HG03135 (cell line): Measurements from ENCODE around the gene COL5A2.

Experiments used
- ATAC-seq: cut with Tn5 transposase; IDR thresholded peaks from one replicate; pipeline ENCODE4 v1.9.1; 2021; ENCODE audit warnings: mild to moderate bottlenecking, moderate library complexity; ENCODE audit not compliant: unreplicated experiment

The COL5A2 gene

DNA sequence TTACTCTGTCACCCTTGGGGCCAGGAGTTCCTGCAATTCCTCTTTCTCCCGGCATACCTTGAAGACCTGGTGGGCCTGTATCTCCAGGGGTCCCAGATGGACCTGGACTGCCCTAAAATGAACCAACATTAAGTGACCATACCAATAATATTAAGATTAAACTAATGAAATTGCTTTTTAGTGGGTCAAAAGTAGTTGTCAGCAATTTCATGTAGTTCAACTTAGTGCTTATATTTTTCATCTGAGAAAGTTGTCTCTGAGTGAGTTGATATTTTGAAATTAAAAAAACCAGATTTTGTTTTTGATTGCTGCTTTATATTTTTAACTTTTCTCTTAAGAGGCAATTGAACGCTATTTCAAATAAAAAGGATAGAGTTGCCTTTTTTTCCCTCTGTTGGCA lies 122.2 kb downstream of the COL5A2 start:
- no peak for ATAC-seq

DNA sequence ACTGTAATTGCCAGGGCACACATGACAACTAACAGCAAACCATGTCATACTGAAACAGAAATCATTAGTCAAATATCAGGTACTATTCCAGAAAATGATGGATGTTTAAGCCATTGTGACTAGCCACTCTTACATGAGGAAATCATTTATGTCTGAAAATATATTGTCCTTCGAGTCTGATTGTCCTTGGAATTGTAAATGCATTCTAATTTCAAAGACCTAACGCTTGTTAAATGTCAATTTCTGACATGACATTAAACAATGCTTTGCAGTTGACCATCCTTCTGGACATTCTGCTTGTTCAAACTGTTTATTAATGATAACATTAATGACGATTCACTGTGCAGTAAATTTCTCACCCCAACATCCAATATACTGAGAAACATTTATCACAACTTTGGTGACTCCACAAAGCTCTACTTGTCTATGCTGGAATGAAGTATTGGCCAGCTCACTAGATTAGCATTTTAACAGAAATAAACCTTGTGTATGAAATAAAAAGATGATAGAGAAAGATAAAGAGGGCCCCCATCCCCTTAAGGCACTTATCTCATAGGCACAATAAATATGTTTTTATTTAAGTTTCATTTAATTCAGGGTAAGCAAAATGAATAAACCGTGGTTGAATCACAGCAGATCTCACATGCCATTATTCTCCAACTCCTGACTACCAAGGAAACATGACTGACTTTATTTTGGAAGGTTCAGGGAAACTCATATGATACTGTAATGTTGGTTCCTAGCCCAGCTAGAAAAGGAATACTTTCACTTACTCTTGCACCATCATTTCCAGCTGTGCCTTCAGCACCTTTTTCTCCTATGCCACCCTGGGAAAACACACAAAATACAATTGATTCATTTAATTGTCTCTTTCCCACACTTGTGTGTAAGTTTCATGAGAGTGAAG lies 123.1 kb downstream of the COL5A2 start:
- ATAC-seq: no peak

DNA sequence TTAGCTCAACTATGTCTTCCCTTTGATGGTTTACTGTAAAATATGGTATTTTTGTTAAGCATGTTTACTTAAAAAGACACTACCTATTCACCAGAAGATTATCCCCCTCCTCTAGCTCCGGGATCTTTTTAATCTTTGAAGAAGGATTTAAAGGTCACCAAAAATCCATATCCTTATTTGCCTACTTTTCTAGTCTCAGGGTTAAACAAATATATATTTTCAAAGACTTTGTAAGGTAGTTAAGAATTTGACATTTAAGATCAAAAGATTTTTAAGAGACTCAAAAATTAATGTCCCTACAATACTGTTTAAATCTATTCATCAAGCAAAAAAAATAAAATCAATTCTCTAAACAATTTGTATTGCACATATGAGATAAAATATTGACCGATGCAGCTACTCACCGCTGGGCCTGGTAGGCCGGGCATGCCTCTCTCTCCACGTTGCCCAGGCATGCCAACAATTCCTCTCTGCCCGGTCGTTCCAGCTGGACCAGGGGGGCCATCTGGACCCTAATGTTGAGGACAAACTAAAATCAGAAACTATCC lies 129.3 kb downstream of the COL5A2 start:
- ATAC-seq: no peak

DNA sequence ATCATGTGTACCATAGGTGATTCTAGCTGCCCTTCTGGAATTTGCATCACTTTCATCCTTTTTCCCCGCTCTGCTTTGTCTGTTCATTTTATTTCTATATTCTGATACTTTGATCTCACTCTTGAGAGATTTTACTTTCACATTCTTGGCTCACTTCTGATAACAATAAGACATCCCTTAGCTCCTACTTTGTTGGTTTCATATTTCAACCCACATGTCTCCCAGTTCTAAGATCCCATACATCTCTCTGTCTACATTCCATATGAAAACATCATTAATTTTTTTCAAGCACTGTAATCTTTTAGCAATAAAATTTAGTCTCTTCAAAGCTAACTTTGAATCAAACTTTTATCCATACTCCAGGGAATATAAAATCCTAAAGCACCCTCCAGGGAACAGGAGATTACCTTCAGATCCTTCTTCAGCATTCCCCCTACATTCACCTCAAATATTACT lies 129.8 kb downstream of the COL5A2 start:
- ATAC-seq: no peak

DNA sequence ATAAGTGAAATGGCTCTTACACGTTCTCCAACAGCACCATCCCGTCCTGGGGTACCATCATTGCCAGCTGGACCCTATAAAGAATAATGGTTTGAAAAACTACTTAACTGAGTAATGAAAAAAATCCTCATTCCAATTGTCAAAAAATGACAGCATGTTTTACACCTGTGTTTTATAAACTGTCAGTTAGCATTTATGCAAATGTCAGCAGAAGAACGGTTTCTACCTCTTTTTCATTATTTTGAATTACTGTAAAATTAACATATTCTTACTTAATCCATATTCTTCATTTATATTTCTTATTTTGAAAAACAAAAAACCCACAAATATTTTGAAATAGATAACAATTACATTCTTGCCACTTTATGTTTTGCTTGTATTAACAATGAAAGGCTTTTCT lies 131.4 kb downstream of the COL5A2 start:
- ATAC-seq: no peak

DNA sequence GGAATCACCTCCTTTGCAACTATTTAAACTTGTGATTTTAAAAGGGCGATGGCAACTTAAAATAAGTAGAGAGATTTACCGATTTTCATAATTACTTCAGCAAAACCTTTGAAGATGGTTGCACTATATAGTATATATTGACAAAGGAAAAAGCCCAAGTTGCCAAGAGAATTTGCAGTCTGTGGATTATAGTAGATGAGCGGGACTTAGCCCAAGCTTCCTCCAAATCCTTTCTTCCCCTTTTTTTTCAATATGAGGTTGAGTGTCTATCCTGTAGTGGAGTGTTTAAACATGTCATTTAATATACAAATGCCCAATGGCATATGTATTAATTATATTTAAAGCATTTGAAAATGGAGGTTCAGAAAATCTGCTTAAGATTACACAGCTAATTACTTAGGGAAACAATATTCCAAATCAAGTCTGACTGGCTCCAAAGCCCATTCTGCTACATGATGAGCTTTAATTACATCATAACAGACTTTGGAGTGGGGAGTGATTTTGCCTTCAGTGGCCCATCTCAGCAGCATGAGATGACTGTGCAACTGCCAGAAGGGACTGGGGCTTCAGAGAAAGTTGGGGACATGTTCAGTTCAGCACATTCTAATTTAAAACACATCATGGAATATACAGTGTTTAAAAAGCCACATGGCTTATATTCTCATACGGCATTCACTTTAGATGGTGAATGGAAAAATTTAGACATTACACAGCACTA lies 132.2 kb downstream of the COL5A2 start:
- no peak for ATAC-seq

DNA sequence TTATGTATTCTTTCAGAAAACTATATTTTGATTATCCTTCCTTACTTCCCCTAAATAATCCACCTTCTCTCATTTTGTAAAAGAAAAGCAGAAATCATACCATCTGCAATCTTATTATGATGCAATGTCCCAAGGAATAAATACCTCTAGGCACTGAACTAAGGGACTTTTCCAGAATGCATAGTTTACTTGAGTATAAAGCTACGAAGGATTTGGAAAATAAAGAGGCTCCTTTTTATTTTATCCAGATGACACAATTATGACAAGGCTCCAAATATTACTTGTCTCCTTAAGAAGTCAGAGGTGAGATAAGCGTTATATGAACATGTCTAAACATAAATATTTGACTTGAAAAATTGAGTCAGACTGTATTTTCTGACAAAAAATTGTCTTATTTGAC lies 133.2 kb downstream of the COL5A2 start:
- no peak for ATAC-seq

DNA sequence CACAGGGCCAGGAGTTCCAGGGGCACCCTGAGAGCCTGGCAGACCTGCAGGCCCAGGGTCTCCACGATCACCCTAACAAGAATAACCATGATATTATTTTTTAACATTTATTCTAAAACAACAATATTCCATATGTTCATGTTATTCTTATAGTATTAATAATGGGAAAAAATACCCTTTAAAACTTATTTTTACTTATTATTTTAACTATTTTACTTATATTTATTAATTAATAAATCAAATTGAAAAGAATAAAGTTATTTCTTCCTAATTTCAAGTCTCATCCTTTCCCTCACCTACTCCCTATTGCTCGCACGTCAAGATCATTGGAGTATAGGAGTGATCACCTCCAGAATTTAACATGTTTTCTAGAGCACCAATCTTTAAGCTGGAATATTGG lies 133.7 kb downstream of the COL5A2 start:
- ATAC-seq: no peak

DNA sequence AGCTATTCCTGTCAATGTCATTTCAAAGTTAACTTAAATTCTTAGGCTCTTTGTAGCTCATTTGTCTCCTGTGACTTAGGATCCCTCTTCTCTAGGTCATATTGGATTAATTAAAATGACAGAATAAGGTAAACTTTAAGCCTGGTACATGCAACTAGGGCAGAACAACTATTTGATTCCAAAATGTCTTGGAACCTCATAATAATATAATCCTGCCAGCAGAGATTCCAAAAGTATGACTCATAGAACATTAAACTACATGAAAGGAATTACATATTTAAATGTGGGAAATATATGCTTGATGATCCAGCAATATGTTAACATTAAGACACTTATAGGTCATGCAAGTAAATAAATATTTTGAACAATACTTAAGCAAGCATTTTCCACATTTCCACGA lies 142.0 kb downstream of the COL5A2 start:
- ATAC-seq: no peak

DNA sequence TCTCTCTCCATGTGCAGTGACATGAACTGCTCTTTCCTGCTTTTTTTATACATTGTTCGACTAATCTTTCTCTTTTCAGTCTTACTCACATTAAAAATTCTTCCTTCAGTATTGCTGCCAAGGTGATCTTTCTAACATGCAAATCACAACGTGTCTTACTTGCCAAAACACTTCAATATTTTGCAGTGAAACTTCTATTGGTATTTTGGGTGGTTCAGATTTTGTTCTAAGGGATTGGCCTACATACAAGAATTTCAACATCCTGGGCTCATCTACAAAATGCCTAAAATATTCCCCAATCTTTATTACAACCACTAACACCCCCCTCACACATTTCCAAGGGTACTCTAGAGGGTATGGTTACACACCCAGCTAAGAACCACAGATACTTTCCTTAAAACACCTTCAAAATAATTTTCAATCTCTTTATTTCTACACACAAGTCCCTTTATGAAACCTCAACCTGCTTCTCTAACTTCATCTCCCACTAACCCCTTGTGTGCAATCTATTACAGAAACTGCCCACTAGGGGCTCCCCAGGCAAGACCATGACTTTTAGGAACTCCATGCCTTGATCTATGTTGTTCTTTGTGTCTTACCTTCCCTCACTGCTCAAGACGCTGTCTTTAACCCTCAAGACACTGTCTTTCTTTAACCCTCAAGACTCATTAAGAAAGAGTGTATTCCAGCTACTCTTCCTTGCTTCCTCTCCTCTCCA lies 154.5 kb downstream of the COL5A2 start:
- peak; percentile 80 for ATAC-seq

DNA sequence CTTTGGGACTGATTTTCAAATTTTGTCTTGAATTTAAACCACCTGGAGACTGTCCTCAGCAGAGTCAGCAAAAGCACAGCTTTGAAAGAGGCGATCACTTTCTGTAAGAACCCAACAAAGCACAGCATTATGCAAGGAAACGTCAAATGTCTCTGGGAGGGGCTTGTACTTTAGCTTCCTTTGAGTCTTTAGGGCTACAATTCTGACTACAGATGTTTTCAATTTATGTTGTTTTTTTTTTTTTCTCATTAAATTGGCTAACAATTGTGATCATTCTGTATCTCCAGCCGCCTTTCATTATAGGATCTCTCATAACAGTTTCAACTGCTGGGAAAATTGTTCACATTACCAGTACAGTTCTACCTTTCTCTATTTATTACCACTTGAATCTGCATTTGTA lies 157.1 kb downstream of the COL5A2 start:
- ATAC-seq: no peak

DNA sequence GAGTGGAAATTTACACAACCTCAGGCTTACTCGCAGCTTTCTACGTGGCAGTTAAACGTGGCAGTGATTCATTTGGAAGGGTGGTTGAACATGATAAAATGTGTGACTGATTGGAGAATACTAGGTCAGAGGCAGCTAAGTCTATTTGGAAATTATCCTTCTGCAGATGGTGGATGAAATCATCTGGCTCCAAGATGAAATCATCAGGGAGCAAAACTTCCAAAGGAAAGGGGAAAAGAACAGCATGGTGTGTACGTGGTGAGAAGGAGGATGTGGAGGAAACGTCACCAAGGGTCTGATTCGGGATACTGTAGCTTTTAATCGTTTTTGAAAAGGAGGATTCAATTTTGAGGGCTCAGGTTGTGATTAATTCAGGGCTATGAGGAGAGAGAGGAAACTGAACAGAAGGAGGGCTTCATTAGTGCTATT lies 157.5 kb downstream of the COL5A2 start:
- ATAC-seq: no peak

DNA sequence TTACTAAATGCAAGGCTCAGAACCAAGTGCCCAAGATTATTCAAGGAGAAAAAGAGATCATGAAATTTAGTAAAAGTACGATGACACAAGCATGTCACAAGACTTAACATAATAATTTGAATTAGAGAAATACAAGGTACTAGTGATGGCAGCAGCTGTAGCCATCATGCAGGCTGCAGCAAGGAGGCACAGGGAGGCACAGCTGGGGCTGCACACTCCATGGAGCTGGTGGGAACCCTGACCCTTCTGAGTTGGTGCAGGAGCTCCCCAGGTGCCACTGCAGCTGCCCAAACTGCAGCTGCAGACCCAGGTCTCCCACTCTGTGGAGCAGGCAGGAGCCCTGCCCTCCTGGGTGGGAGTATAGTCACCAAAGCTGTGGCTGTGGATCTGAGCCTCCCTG lies 159.4 kb downstream of the COL5A2 start:
- ATAC-seq: no peak

DNA sequence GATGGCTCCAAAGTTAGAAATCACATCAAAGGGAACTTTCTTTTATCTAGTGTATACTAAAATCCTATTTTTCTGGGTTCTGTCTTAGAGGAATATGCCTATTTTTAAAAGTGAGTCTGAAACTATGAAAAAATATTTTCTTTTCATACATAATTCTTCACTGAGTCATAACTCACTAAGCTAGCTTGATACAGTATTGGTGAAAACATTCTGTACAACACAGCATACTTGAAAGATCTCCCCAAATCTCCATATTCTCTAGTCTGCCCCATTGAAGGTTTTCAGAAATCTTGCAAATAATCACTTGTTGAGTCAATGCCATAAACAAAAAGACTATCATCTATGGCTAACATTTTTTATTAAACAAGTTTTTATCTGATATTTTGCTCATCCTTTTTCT lies 160.9 kb downstream of the COL5A2 start:
- ATAC-seq: no peak

DNA sequence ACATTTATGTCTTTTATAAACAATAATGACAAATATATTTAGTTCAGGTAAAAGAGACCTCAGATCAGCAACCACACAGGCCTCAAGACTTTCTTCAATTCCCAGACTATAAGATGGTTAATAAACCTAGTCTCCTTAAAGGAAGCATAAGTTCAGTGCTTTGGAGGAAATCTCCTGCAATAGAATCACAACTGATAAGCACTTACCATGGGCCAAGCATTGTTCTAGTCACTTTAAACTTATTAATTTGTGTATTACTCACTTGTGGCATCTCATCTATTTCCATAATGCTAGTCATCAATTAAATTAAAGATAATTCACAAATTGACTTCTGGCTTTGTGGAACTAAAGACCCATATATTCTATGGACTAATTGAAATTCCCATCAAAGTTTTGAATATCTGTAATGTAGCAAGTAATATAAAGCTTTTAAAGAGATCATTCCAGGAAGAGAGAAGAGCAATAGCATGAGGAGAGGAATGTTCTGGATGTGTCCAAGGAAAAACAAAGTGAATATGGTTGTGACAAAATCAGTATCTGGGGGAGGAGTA lies 163.2 kb downstream of the COL5A2 start:
- no peak for ATAC-seq

DNA sequence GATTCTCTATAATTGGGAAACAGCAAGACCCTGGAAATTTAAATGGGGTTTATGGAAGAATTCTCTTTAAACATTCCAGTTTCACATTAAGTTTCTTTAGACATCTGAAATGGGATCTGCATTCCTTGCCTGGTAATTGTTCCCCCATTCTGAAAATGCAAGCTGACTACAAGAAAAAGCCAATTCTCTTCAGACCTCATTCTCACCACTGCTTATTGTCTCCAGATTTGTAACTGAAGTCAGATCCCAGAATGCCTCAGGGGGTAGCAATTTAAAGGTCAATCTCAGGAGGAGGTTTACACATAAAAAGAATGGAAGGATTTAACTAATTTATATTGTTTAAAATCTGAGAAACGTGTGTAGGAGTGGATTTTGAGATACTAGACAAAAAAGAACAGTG lies 164.2 kb downstream of the COL5A2 start:
- no peak for ATAC-seq

DNA sequence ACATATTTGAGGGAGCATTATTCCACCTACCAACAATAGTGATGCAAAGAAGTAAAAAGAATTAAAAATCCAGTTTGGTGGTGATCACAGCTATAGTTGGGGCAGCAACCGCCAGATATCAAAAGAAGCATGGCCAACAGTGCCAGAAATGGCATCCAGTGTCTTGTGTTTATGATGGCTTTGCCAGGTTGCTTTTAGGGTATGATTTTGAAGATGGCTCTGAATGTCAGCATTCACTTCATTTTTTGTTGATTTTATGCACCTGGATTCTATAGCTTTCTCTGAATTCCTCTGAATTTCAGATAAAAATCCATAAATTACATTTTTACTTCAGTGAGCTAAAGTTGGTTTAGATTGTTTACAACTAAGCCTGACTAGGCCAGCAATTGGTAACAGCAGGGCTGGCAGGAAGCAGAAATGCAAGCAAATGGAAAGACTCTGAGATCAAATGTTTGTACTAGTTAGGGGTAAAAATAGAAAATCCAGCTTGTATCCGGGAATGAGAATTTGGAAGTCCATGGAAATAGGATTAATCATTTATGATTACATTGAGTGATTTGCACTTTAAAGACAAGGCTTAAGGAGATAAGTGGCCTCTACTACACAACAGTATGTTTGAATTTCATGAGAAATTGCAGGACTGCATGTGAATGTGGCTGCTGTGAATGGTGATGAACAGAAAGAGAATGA lies 165.0 kb downstream of the COL5A2 start:
- no peak for ATAC-seq

DNA sequence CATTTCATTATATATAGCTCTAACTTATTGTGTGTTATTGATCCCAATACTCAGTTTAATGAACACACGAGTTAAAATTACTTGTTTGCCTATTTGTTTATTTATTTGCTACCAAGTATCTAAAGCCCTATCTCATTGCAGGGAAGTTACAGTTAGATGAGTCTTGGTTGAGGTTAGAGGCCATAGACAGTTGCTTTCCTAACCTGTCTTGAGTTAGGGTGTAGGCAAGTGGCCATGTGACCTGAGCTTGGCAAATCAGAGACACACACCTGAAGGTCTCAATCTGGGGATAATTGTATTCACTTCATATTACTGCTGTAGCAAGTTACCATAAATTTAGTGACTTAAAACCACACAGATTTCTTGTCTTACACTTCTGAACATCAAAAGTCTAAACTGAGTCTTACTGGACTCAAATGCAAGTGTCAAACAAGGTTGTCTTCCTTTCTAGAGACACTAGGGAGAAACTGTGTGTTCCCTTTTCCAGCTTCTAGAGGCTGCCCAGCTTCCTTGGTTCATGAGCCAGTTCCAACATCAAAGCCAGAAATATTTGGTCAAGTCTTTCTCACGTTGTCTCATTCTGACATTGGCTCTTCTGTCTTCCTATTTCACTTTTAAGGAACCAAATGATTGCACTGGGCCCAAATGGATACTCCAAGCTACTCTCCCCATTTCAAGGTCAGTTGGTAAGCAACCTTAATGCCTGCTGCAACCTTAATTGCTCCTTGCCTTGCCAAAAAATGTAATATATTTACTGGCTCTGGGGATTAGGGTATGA lies 165.7 kb downstream of the COL5A2 start:
- no peak for ATAC-seq

DNA sequence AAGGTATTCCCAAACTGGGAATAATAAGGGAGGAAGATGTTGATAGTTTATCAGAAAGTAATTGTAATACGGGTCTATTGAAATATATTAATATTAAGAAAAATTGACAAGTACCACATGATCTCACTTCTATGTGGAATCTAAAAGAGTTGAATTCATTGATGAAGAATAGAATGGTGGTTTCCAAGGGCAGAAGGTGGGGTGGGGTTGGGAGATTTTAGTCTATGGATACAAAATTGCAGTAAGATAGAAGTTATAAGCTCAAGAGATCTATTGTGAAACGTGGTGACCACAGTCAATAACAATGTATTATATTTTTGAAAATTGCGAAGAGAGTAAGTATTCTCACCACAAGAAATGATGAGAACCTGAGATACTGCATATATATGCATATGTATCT lies 166.5 kb downstream of the COL5A2 start:
- ATAC-seq: no peak

DNA sequence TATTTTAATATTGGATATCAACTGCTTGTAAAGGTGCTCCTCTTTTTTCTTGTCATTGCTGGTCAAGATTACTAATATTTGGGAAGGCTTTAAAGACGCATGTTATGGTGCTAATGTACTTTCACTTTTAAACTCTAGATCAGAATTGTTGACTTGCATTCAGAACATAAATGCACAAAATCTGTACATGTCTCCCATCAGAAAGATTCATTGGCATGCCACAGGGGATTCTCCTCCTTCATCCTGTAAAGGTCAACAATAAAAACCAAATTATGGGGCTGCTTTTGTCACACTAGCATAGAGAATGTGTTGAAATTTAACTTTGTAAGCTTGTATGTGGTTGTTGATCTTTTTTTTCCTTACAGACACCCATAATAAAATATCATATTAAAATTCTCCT lies 167.2 kb downstream of the COL5A2 start:
- no peak for ATAC-seq
